ENCODE results near the gene TBCE.

DNA sequence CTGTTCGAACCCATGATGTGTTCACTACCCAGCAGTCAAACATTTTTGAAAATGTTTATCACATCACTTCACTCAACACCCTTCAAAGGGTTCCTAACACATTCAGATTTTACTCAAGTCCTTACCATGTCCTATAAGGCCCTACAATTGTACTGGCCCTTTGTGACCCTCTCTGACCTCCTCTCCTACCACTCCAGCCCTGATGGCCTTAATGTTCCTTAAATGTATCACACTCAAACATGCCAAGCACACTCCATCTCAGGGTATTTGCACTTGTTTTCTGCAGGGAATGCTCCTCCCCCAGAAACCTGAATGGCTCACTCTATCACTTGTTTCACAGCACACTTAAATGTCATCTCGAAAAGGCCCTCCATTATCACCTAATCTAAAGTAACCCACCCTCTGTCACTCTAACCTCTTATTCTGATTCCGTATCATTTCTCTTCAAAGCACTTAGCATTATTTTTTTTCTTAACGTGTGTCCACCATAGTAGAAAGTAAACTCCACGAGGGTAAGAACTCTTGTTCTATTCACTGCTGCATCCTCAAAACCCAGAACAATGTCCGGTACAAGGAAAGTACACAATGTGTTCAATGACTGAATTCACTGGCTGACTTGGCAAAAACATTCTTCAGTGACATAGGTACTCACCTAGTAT lies 46.6 kb upstream of the TBCE start:
- TF ChIP-seq SRF (IDR thresholded peaks at IDR 0.05; ENCODE audit: low read depth) (no peak), POLR2A (IDR thresholded peaks at IDR 0.05; ENCODE audit: borderline replicate concordance, extremely low read depth, insufficient read depth, insufficient read length) (no peak), TCF7L2 (IDR thresholded peaks at IDR 0.05; ENCODE audit: borderline replicate concordance, extremely low read depth, insufficient read depth, insufficient read length) (no peak), YY1 (IDR thresholded peaks at IDR 0.05; ENCODE audit: extremely low read depth, insufficient replicate concordance, low read depth, low read length) (no peak), EZH2phosphoT487 (IDR thresholded peaks at IDR 0.05; ENCODE audit: borderline replicate concordance) (no peak), ELF1 (IDR thresholded peaks at IDR 0.05; ENCODE audit: borderline replicate concordance, low read depth) (no peak), ZFX (IDR thresholded peaks at IDR 0.05) (no peak), ZNF274 (IDR thresholded peaks at IDR 0.05; ENCODE audit: low read depth, low read length) (no peak)
- TF ChIP-seq, protein P1, sequence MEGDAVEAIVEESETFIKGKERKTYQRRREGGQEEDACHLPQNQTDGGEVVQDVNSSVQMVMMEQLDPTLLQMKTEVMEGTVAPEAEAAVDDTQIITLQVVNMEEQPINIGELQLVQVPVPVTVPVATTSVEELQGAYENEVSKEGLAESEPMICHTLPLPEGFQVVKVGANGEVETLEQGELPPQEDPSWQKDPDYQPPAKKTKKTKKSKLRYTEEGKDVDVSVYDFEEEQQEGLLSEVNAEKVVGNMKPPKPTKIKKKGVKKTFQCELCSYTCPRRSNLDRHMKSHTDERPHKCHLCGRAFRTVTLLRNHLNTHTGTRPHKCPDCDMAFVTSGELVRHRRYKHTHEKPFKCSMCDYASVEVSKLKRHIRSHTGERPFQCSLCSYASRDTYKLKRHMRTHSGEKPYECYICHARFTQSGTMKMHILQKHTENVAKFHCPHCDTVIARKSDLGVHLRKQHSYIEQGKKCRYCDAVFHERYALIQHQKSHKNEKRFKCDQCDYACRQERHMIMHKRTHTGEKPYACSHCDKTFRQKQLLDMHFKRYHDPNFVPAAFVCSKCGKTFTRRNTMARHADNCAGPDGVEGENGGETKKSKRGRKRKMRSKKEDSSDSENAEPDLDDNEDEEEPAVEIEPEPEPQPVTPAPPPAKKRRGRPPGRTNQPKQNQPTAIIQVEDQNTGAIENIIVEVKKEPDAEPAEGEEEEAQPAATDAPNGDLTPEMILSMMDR (IDR thresholded peaks at IDR 0.05 in 2 of 3, conservative IDR thresholded peaks at IDR 0.05 in 1 of 3; ENCODE audit: borderline replicate concordance in 1 of 3, insufficient read depth in 1 of 3, low read depth in 2 of 3, low read length in 2 of 3) = no peak

All from HCT116 (cell line).